GM18520 (cell line): ENCODE measurements around the gene CHD3.
A peak's percentile ranks its signal among the peaks of the same experiment; 100 is the strongest.

ENCODE experiments used
- ATAC-seq: cut with Tn5 transposase; IDR thresholded peaks from one replicate; pipeline ENCODE4 v1.9.1; 2021; ENCODE audit not compliant: unreplicated experiment

Gene CHD3

DNA sequence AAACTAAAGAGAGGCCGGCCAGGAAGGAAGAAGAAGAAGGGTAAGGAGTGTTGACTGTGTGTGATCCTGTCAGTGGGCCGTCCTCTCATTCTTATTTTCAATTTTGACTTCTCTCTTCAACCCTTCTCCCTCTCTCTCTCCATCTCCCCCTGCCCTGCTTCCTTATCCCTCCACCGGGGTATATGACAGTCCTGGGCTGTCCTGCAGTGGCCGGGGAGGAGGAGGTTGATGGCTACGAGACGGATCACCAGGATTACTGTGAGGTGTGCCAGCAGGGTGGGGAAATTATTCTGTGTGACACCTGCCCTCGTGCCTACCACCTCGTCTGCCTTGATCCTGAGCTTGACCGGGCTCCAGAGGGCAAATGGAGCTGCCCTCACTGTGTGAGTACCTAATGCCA, 5.6 kb downstream of the CHD3 start:
- no peak for ATAC-seq

DNA sequence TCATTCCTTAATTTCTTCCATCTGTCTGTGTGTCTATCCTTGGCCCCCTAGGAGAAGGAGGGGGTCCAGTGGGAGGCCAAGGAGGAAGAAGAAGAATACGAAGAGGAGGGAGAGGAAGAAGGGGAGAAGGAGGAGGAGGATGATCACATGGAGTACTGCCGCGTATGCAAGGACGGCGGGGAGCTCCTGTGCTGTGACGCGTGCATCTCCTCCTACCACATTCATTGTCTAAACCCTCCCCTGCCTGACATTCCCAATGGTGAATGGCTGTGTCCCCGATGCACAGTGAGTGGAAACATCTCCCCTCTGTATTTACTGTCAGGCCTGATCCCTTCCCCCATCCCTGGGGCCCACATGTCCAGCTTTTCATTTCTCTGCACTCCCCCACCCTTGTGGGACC, 6.3 kb downstream of the CHD3 start:
- no peak for ATAC-seq

DNA sequence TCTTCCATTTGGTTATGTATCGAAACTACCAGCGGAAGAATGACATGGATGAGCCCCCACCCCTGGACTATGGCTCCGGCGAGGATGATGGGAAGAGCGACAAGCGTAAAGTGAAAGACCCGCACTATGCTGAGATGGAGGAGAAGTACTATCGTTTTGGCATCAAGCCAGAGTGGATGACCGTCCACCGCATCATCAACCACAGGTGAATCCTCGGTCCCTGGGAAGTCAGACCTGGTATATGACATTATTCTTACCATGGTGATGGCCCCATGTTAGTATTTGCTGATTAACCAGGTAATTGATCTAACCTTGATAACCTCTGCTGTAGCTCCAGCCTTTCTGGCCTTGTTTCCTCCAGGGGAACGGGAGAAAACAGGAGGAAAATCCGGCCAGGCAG, 8.5 kb downstream of the CHD3 start:
- ATAC-seq = no peak

DNA sequence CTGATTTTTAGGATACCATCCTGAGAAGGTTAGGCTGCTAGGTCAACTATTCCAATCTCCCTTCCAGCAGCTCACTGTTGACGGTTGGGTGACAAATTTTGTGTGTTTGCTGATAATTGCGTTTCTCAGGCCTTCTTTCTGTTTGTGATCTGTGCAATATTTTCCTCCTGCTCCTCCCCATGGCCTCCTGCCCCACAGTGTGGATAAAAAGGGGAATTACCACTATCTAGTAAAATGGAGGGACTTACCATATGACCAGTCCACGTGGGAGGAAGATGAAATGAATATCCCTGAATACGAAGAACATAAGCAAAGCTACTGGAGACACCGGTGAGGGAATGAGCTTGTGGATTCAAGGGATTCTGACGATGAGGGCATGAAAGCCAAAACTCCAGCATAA, 9.2 kb downstream of the CHD3 start:
- ATAC-seq = no peak

GRCh38 chr17:7903154-7904103, 14.8 kb downstream of the CHD3 start:
- ATAC-seq = no peak

DNA sequence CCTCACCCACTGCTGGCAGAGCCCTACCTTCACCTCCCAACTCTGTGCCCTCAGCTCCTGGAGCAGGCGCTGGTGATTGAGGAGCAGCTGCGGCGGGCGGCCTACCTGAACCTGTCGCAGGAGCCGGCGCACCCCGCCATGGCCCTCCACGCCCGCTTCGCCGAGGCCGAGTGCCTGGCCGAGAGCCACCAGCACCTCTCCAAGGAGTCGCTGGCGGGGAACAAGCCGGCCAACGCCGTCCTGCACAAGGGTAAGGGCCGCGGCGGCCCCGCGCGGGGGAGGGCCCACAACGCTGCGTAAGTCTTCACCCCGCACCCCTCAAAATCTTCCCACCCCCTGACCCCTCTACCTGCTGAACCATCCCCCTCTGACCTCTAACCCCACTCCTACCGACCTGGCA, 20.5 kb downstream of the CHD3 start:
- no peak for ATAC-seq

DNA sequence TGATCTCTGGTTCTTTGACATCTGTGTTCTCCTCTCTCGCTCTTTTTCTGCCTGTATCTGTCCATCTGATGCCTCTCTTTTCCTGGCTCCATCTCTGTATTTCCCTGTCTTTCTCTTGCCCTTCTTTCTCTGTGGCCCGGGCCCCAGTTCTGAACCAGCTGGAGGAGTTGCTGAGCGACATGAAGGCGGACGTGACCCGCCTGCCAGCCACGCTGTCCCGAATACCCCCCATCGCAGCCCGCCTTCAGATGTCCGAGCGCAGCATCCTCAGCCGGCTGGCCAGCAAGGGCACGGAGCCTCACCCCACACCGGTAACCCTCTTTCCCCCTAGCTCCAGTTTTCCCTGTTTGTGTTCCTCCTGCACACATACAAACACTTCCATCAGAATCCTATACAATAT, 21.7 kb downstream of the CHD3 start:
- ATAC-seq = no peak

- no peak for ATAC-seq
Measured at GRCh38 chr17:7910711-7911110, 22.1 kb downstream of the CHD3 start.

DNA sequence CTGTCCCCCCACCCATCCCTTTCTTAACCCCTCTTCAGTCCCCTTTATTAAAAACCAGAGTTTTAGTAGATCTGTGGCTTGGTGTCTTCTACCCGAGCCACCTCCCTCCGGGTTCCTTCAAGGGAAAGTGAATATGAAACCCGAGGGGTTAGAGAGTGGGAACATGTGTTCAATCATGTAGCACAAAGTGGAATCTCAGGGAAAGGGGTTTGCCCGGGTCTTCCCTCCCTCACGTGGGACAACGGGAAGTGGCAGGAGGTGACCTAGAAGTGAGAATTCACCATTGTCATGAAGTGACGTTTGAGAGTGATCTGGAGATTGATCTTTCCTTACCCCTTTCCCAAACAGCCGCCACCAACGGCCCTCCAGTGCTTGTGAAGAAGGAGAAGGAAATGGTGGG, 22.5 kb downstream of the CHD3 start:
- no peak for ATAC-seq

- ATAC-seq = no peak
Measured at GRCh38 chr17:7912927-7913524, 24.4 kb downstream of the CHD3 start.

GRCh38 chr17:7915179-7915610, 26.6 kb downstream of the CHD3 start:
- peak; percentile 14 for ATAC-seq

GRCh38 chr17:7915611-7916384, 27.2 kb downstream of the CHD3 start, which contains the start of gene RNF227:
RNF227 (minus strand) TSS chr17:7916289; CDS start chr17:7916195, 94 bp downstream.
- ATAC-seq = peak; percentile 69

DNA sequence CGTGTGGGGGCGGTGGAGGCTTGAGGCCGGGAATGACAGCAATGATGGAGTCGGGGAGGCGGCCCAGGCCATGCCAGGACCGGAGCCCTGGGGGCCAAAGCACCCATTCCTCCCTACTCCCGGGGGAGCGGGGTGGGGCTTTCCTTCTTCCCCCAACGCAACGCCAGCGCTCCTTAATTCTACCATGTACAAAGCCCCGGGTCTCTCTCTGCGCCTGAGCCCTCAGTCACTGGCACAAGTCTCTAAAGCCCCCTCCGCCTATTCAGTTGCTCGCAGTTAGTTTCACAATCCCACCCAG, 27.7 kb downstream of the CHD3 start:
- ATAC-seq = no peak

DNA sequence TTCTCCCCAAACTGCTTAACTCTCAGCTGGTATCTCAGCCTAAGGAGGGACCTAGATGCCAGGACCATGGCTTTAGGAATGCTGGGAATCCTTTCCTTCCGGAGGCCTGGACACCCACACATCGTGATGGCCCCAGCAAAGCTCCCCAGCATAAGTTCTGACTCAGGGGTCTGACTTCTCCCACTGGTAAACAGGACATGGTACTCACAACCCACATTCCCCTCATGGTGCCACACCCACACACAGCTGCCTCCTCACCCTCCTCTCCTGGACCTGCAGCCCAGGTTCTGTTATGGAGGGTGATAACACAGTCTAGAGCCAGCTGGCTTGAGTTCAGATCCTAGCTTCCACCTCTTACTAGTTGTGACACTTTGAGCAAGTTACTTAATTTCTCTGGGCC, 28.2 kb downstream of the CHD3 start:
- no peak for ATAC-seq

GRCh38 chr17:7922269-7922844, 33.8 kb downstream of the CHD3 start:
- no peak for ATAC-seq

DNA sequence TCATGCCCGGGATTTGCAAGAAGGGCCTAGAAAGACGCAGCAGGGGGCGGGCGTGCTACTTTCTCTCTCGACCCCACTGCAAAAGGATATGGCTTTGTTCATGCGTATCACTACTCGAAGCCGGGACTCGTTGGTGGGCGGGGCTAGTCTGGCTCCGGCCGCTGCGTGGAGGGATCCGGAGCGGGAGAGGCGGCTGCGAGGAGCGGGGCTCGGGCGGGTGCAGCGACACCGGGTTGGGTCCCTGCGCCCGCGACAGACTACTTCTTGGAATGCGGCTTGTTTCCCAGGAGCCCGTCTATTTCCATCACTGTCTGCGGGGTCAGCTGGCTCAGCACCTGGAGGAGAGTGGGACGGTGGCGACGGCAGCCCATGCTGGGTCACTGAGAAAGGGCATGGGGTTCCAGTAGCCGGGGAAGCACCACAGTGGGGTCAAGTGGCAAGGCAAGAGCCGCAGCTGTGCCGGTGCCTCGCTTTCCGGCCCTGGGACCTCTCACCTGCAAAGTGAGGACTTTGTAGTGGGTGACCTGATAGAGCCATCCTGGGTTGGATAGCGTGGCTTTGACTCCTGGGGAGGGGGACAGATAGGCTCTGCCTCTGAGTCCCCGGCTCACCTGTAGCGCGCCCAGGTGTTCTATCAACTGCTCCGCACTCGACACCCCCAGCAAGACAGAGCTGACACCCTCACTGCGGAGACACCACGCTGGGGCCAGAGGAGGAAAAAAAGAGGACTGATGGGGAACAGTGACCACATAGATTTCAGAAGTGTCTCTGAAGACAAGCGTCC, 34.4 kb downstream of the CHD3 start:
- no peak for ATAC-seq

GRCh38 chr17:7927596-7927995, 39.0 kb downstream of the CHD3 start:
- ATAC-seq = no peak

GRCh38 chr17:7929158-7930023, 40.8 kb downstream of the CHD3 start, which contains the start of gene KCNAB3:
KCNAB3 (minus strand) TSS chr17:7929856; CDS start chr17:7929435, 421 bp downstream.
- no peak for ATAC-seq

DNA sequence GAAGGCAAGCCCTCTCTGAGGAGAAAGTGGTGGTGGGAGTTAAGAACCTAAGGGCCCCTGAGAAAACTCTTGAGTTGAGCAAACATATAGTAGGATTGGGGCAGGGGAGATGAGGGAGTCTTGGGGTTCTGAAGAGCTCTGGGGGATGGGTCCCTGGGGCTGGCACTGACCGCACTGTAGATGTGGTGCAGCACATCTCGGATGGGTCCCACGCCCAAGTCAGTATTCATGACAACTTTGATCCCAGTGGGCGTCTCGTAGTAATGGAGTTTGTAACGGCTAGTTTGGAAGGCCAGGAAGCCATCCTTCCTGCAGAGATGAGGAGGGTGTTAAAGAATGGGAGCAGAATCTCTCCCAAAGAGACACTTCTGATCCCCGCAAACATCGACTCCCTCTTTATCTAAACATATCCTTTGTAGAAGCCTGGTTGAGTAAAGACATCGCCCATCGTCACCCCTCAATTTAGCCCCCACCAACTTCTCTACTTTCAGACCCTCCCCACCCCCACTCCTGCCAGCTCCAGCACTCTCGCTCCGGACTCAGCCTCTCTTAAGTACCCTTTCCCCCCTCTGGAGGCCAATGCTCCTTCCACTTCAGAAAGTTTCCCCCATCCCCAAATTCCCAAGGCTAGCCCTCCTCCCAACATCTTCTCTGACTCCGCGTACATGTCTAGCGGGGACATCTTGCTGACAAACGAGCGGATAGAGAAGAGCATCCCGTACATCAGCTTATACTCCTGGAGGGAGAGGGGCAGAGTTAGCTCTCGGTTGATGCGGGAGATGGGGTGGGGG, 42.4 kb downstream of the CHD3 start:
- ATAC-seq = no peak
